Thoracic aorta (tissue), 2 donors: ENCODE results near the gene MN1. TPM values are rescaled to one million over a fixed set of nuclear protein-coding genes. Genes with fewer than 3 reads are reported as not detected.

Experiments
- ATAC-seq: fragments of 150-250 bp; one replicate; pipeline ENCODE4 v1.8.0; 2017; ENCODE audit warnings: low read depth; ENCODE audit not compliant: insufficient number of reproducible peaks, low FRiP score
- DNase-seq: peaks from one replicate; pipeline ENCODE4 v3.0.0-alpha.2; 2020; ENCODE audit warnings: low spot score
- H3K27ac ChIP-seq, 2 donors: fragments of 200-600 bp; sonication (generic); 1 replicate in 1 of 2; 2 replicates in 1 of 2; pipeline ENCODE4 v1.5.1; 2016; ENCODE audit warnings: mild to moderate bottlenecking in 2 of 2, moderate library complexity in 2 of 2
- H3K27me3 ChIP-seq: fragments of 200-600 bp; sonication (generic); replicated peaks from 2 replicates; pipeline ENCODE4 v1.6.0; 2016; ENCODE audit warnings: mild to moderate bottlenecking; ENCODE audit not compliant: insufficient read depth
- H3K36me3 ChIP-seq: fragments of 200-600 bp; sonication (generic); one replicate; pipeline ENCODE4 v1.5.1; 2016
- H3K4me1 ChIP-seq, 2 donors: fragments of 200-600 bp; sonication (generic); 1 replicate in 1 of 2; 2 replicates in 1 of 2; pipeline versions ENCODE4 v1.5.1 to v1.6.0; 2016; ENCODE audit warnings: low read depth in 2 of 2, mild to moderate bottlenecking in 1 of 2; ENCODE audit not compliant: control insufficient read depth in 1 of 2
- H3K4me3 ChIP-seq: fragments of 200-600 bp; sonication (generic); 2 replicates; pipeline ENCODE4 v1.5.1; 2016; ENCODE audit warnings: mild to moderate bottlenecking
- H3K9me3 ChIP-seq: fragments of 200-600 bp; sonication (generic); 2 replicates; pipeline ENCODE4 v1.5.1; 2016
- CTCF ChIP-seq: fragments of 200-600 bp; sonication (generic); IDR thresholded peaks from one replicate; pipeline ENCODE4 v1.5.1; 2019; ENCODE audit warnings: antibody characterized with exemption
- total RNA-seq, 2 donors: library from RNA; depleted of rRNA; stranded (reverse); fragments of >200 nt; gene quantifications; one replicate each; pipeline versions ENCODE4 v1.1.0 to v1.2.3, GENCODE V29; 2016

MN1 gene
- total RNA-seq, 2 donors from 2014 or later, result 30.1 to 39.8 TPM

DNA sequence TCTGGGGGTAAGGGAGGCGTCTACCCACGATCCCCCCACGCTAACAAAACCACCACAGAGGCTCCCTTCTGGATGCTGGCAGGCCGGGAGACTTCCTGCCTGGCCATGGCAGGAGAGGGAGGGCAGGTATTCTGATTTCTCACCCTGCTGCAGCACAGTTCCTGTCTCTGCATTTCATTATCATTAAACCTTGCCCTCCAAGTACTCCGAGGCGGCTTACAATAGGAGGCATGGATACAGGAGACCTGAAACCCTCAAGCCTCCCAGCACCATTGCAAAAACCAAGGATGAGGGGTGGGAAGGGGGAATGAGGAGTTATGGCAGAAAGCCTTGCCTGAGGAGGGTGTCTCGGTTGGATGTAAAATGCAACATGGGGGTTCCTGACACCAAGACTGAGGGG lies 44.1 kb upstream of the MN1 start:
- no peak overlapping the region for H3K27ac ChIP-seq
- ATAC-seq, result no peak
- peaks cover 7% of the 10 kb centered on the region for H3K36me3 ChIP-seq
- no peak overlapping the region for H3K4me3 ChIP-seq
- DNase-seq, result no peak
- no peak for TF ChIP-seq CTCF
- H3K27me3 ChIP-seq, result no peaks in the 10 kb centered on the region
- peaks cover 12 to 29% of the 10 kb centered on the region in 2 donors for H3K4me1 ChIP-seq
- no peaks in the 10 kb centered on the region for H3K9me3 ChIP-seq

DNA sequence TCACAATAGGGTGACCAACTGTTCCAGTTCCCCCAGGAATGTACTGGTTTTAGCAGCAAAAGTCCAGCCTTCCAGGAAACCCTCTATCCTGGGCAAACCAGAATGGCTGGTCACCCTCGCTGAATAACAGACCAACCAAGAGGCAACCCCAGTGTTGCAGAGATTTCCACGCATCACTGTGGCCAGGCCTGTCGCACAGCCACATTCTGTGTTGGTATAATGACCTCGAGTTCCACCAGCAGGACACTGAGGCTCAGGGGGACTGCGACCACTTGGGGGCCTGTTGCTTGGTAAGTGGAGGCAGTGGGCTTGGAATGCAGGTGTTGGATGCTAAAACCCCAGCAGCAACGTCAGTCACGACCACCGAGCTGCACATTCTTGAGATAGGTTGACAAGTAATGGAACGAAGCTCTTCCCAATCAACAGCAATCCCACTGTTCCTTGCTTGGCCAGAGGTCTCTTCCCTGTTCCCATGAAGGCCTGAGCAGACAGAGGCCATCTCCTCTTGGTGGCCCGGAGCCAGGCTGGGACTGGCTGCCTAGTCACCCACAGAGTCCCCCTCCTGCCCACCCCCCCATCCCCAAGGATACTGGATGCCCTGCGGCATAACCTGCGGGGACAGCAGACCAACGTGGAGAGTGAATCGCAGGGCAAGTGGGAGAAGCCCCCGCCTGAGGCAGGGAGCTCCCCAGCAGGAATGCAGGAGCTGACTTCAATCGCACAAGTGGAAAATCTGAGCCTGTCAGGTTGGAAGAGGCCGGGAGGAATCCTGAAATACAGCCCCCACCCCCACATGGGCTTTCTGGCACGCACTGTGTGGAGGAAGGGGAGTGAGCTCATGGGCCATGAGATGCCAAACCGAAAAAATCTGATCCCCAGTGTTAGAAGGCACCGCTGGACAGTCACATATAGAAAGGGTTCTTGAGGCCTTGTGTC lies 43.4 kb upstream of the MN1 start:
- H3K27me3 ChIP-seq, result no peaks in the 10 kb centered on the region
- no peak overlapping the region for H3K27ac ChIP-seq
- H3K9me3 ChIP-seq, result no peaks in the 10 kb centered on the region
- DNase-seq, result no peak
- TF ChIP-seq CTCF, result no peak
- no peak overlapping the region for H3K4me3 ChIP-seq
- H3K4me1 ChIP-seq, result peaks cover 12 to 22% of the 10 kb centered on the region in 2 donors
- ATAC-seq, result no peak
- H3K36me3 ChIP-seq, result peaks cover 7% of the 10 kb centered on the region

DNA sequence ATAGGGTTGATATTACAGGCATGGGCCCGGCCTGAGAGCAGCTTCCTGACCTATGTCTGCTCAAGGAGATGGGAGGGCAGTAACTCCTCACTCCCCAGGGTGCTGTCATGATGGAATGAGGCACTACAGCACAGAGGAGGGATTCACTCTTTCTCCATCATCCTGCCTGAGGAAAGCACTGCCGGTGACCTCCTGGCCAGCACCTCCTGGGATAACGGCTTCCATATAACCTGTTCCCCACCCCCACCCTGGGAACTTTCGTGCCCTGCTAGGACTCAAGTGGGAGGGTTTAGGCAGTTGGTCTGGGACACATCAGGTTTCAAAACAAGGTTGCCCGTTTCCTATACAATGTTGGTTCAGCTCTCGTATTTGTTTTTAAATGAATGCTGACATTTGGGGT lies 42.7 kb upstream of the MN1 start:
- no peaks in the 10 kb centered on the region for H3K27me3 ChIP-seq
- H3K36me3 ChIP-seq, result peaks cover 7% of the 10 kb centered on the region
- H3K27ac ChIP-seq, result no peak overlapping the region
- DNase-seq (no peak), ATAC-seq (no peak)
- peaks cover 6 to 16% of the 10 kb centered on the region in 2 donors for H3K4me1 ChIP-seq
- no peaks in the 10 kb centered on the region for H3K9me3 ChIP-seq
- no peak for TF ChIP-seq CTCF
- H3K4me3 ChIP-seq, result no peak overlapping the region

DNA sequence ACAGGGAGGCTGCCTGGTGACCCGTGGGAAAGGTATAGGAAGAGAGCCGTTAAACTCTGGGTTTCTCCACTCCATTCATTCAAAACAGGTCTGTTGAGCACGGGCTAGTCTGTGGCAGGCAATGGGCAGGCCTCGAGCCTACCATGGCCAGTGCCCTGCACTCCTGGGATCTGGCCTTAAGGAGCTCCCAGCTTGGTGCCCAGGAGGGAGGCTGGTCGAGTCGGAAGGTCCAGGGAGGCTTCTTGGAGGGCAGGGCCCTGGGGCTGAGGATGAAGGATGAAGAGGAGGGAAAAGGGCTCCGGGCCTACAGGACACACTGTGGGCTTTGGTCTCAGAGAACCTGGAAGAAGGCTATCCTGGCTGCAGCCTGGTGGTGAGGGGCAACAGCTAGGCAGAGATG lies 41.9 kb upstream of the MN1 start:
- DNase-seq (no peak), ATAC-seq (no peak)
- H3K36me3 ChIP-seq, result peaks cover 7% of the 10 kb centered on the region
- H3K4me1 ChIP-seq, result peaks cover 6 to 14% of the 10 kb centered on the region in 2 donors
- no peaks in the 10 kb centered on the region for H3K27me3 ChIP-seq
- no peak overlapping the region for H3K4me3 ChIP-seq
- TF ChIP-seq CTCF, result no peak
- H3K27ac ChIP-seq, result no peak overlapping the region
- no peaks in the 10 kb centered on the region for H3K9me3 ChIP-seq

GRCh38 chr22:27842669-27843431 lies 41.3 kb upstream of the MN1 start:
- TF ChIP-seq CTCF, result no peak
- H3K27ac ChIP-seq, result no peak overlapping the region
- H3K36me3 ChIP-seq, result peaks cover 7% of the 10 kb centered on the region
- H3K4me3 ChIP-seq, result no peak overlapping the region
- DNase-seq (no peak), ATAC-seq (no peak)
- no peaks in the 10 kb centered on the region for H3K9me3 ChIP-seq
- no peaks in the 10 kb centered on the region for H3K27me3 ChIP-seq
- peaks cover 6 to 14% of the 10 kb centered on the region in 2 donors for H3K4me1 ChIP-seq
